A549 (cell line): ENCODE results near the gene ZBTB49. TPM values are rescaled to one million over a fixed set of nuclear protein-coding genes. Genes with fewer than 3 reads are reported as not detected.

Experiments used
- ATAC-seq, 2 experiments: fragments of 200-7000 bp in 1 of 2; fragments of >200 bp in 1 of 2; cut with Nextera tagmentation in 1 of 2; cut with Tn5 transposase in 1 of 2; 3 replicates each; pipeline versions ENCODE4 v1.8.0 to v1.9.1; 2018 to 2020; ENCODE audit warnings: mild to moderate bottlenecking in 1 of 2, moderate library complexity in 1 of 2
- CTCF ChIA-PET: fragments of 300-600 bp; sonication (Branson Sonifier 250); formaldehyde crosslinking; extraction: SDS; loops from one replicate; lab custom pipeline; 2021; ENCODE audit warnings: antibody characterized with exemption, inconsistent platforms; lab: Yijun Ruan, JAX
- POLR2A ChIA-PET: fragments of 350-600 bp; formaldehyde crosslinking; extraction: SDS; loops from one replicate; lab custom pipeline; 2021; ENCODE audit warnings: antibody characterized with exemption, inconsistent platforms; lab: Yijun Ruan, JAX
- DNase-seq, 2 experiments: peaks; one replicate each; pipeline versions ENCODE4 v3.0.0 to v3.0.0-alpha.2; 2011 to 2016; ENCODE audit warnings: low read depth in 1 of 2, low spot score in 1 of 2
- FAIRE-seq: peaks from 2 replicates; lab custom pipeline; 2011; peaks lifted over from hg19 to GRCh38; lab: Jason Lieb, UNC
- H3K27ac ChIP-seq, 2 experiments: fragments of >200 bp; sonication (Bioruptor Twin); formaldehyde crosslinking; 3 replicates each; pipeline ENCODE4 v1.5.1; 2016 to 2017
- H3K4me1 ChIP-seq: fragments of >200 bp; sonication (Bioruptor Twin); formaldehyde crosslinking; 3 replicates; pipeline ENCODE4 v1.6.1; 2016
- H3K4me2 ChIP-seq: fragments of >200 bp; sonication (Bioruptor Twin); formaldehyde crosslinking; 3 replicates; pipeline ENCODE4 v1.6.1; 2016
- H3K4me3 ChIP-seq: fragments of >200 bp; sonication (Bioruptor Twin); formaldehyde crosslinking; 3 replicates; pipeline ENCODE4 v1.5.1; 2016
- H3K9me3 ChIP-seq: fragments of >200 bp; sonication (Bioruptor Twin); formaldehyde crosslinking; 3 replicates; pipeline ENCODE4 v1.6.1; 2016
- BCL3 ChIP-seq: fragments of >200 bp; sonication (Bioruptor Twin); formaldehyde crosslinking; IDR thresholded peaks from 3 replicates; pipeline ENCODE4 v1.6.1; 2016
- BHLHE40 ChIP-seq: IDR thresholded peaks from 2 replicates; pipeline ENCODE4 v1.6.1; 2012; ENCODE audit warnings: low read depth, low read length, inconsistent platforms
- CBX2 ChIP-seq: fragments of 200-600 bp; sonication (generic); IDR thresholded peaks from 2 replicates; pipeline ENCODE4 v1.6.1; 2016; ENCODE audit warnings: low read depth, mild to moderate bottlenecking, borderline replicate concordance
- CBX8 ChIP-seq: fragments of 200-600 bp; sonication (generic); IDR thresholded peaks from 2 replicates; pipeline ENCODE4 v1.6.1; 2016
- CEBPB ChIP-seq, 2 experiments: fragments of >200 bp in 1 of 2; sonication (Bioruptor Twin) in 1 of 2; formaldehyde crosslinking in 1 of 2; IDR thresholded peaks; 2 replicates each; pipeline ENCODE4 v1.6.1; 2012 to 2016
- CHD4 ChIP-seq: fragments of 200-600 bp; sonication (generic); IDR thresholded peaks from 2 replicates; pipeline ENCODE4 v1.6.1; 2016; ENCODE audit warnings: antibody characterized with exemption, mild to moderate bottlenecking, borderline replicate concordance
- E2F6 ChIP-seq: IDR thresholded peaks from 2 replicates; pipeline ENCODE4 v1.6.1; 2012; ENCODE audit warnings: low read depth, borderline replicate concordance
- EHF ChIP-seq: fragments of 250-450 bp; sonication (Bioruptor Pico); IDR thresholded peaks from 2 replicates; pipeline ENCODE4 v1.5.0; 2020; ENCODE audit warnings: mild to moderate bottlenecking
- EHMT2 ChIP-seq: fragments of 200-600 bp; sonication (generic); IDR thresholded peaks from 2 replicates; pipeline ENCODE4 v1.6.1; 2016; ENCODE audit warnings: antibody characterized with exemption, low read depth, mild to moderate bottlenecking, moderate library complexity
- ELK1 ChIP-seq: fragments of 150-350 bp; IDR thresholded peaks from 2 replicates; pipeline ENCODE4 v1.6.1; 2014; ENCODE audit warnings: low read depth, mild to moderate bottlenecking, low read length
- FOSB ChIP-seq: fragments of 250-450 bp; sonication (Bioruptor Pico); IDR thresholded peaks from 2 replicates; pipeline ENCODE4 v1.5.0; 2020; ENCODE audit warnings: mild to moderate bottlenecking, moderate library complexity
- FOSL2 ChIP-seq, 2 experiments: fragments of 450-650 bp in 1 of 2; fragments of >200 bp in 1 of 2; sonication (Bioruptor Twin) in 1 of 2; formaldehyde crosslinking; IDR thresholded peaks; 2 replicates each; pipeline versions ENCODE4 v1.5.0 to v1.6.1; 2016 to 2020; ENCODE audit warnings: mild to moderate bottlenecking in 1 of 2, moderate library complexity in 1 of 2
- HES2 ChIP-seq: fragments of >200 bp; sonication (Bioruptor Twin); formaldehyde crosslinking; IDR thresholded peaks from 2 replicates; pipeline ENCODE4 v1.6.1; 2016
- HEYL ChIP-seq: fragments of 250-450 bp; sonication (Bioruptor Pico); IDR thresholded peaks from 2 replicates; pipeline ENCODE4 v1.8.0; 2021; ENCODE audit warnings: mild to moderate bottlenecking, moderate library complexity
- JUNB ChIP-seq: fragments of >200 bp; sonication (Bioruptor Twin); formaldehyde crosslinking; IDR thresholded peaks from 2 replicates; pipeline ENCODE4 v1.6.1; 2016
- MAFK ChIP-seq: fragments of 450-650 bp; IDR thresholded peaks from 2 replicates; pipeline ENCODE4 v1.6.1; 2014; ENCODE audit not compliant: partially characterized antibody
- MAZ ChIP-seq: fragments of 150-350 bp; IDR thresholded peaks from 2 replicates; pipeline ENCODE4 v1.6.1; 2014; ENCODE audit warnings: antibody characterized with exemption, low read depth, low read length, borderline replicate concordance
- MYC ChIP-seq: IDR thresholded peaks from 2 replicates; pipeline ENCODE4 v1.6.1; 2012; ENCODE audit warnings: mild to moderate bottlenecking, inconsistent platforms, low read length, improper control_type of control experiment, borderline replicate concordance
- NFE2L2 ChIP-seq: fragments of 150-350 bp; conservative IDR thresholded peaks from 2 replicates; pipeline ENCODE4 v1.6.1; 2014; ENCODE audit warnings: low read length
- NPAS2 ChIP-seq: fragments of 250-450 bp; sonication (Bioruptor Pico); IDR thresholded peaks from 2 replicates; pipeline ENCODE4 v1.8.0; 2022; ENCODE audit warnings: mild to moderate bottlenecking, moderate library complexity, borderline replicate concordance
- NR3C1 ChIP-seq: fragments of >200 bp; sonication (Bioruptor Twin); formaldehyde crosslinking; IDR thresholded peaks from 3 replicates; pipeline ENCODE4 v1.6.1; 2017
- PBX3 ChIP-seq: IDR thresholded peaks from 2 replicates; pipeline ENCODE4 v1.6.1; 2012
- POLR2A ChIP-seq: IDR thresholded peaks from 2 replicates; pipeline ENCODE4 v1.6.1; 2012; ENCODE audit warnings: mild to moderate bottlenecking, low read length
- POLR2AphosphoS2 ChIP-seq: conservative IDR thresholded peaks from 2 replicates; pipeline ENCODE4 v1.6.1; 2012; ENCODE audit warnings: low read length, improper control_type of control experiment, inconsistent platforms
- RAD21 ChIP-seq, 2 experiments: fragments of >200 bp in 1 of 2; sonication (Bioruptor Twin) in 1 of 2; formaldehyde crosslinking in 1 of 2; IDR thresholded peaks in 1 of 2; conservative IDR thresholded peaks in 1 of 2; 2 replicates in 1 of 2; 3 replicates in 1 of 2; pipeline ENCODE4 v1.6.1; 2012 to 2018; ENCODE audit warnings: inconsistent platforms in 1 of 2
- RARB ChIP-seq: fragments of 250-450 bp; sonication (Bioruptor Pico); IDR thresholded peaks from 2 replicates; pipeline ENCODE4 v1.8.0; 2021; ENCODE audit warnings: mild to moderate bottlenecking, moderate library complexity
- RCOR1 ChIP-seq: fragments of 150-350 bp; IDR thresholded peaks from 2 replicates; pipeline ENCODE4 v1.6.1; 2014; ENCODE audit warnings: antibody characterized with exemption, low read length, low read depth
- RNF2 ChIP-seq: fragments of 200-600 bp; sonication (generic); IDR thresholded peaks from 2 replicates; pipeline ENCODE4 v1.6.1; 2016; ENCODE audit warnings: low read depth, mild to moderate bottlenecking, antibody characterized with exemption, moderate library complexity, borderline replicate concordance
- TFCP2L1 ChIP-seq: fragments of 250-450 bp; sonication (Bioruptor Pico); IDR thresholded peaks from 2 replicates; pipeline ENCODE4 v1.5.0; 2021; ENCODE audit warnings: mild to moderate bottlenecking
- TP53 ChIP-seq: fragments of 250-450 bp; sonication (Bioruptor Pico); IDR thresholded peaks from 2 replicates; pipeline ENCODE4 v1.5.0; 2021; ENCODE audit warnings: mild to moderate bottlenecking, moderate library complexity
- USF2 ChIP-seq: fragments of 450-650 bp; IDR thresholded peaks from 2 replicates; pipeline ENCODE4 v1.6.1; 2014; ENCODE audit warnings: antibody characterized with exemption
- ZNF302 ChIP-seq: fragments of 250-450 bp; sonication (Bioruptor Pico); IDR thresholded peaks from 2 replicates; pipeline ENCODE4 v1.9.0; 2021; ENCODE audit warnings: inconsistent platforms, mild to moderate bottlenecking, moderate library complexity
- WGBS: methylation state at CpG from one replicate; pipeline ENCODE4 v1.1.6; 2017; ENCODE audit errors: missing lambda C conversion rate; 5-methylcytosine and 5-hydroxymethylcytosine counted together
- polyA plus RNA-seq, 4 experiments: library from polyadenylated mRNA; depleted of rRNA in 3 of 4; stranded (reverse); fragments of >200 nt; fragmentation: RNase III in 1 of 4; extraction: RNeasy Plus Mini Kit Qiagen cat#74134 plus additional on column Dnase treatment in 1 of 4; gene quantifications; 2 replicates in 3 of 4; 3 replicates in 1 of 4; pipeline ENCODE4 v1.2.3, GENCODE V29; 2011 to 2017

ZBTB49 gene
- polyA plus RNA-seq, 2 of the 4 experiments (the other 2 are of a cell fraction): 1.9 to 3.1 TPM

GRCh38 chr4:4326166-4326565 is 36.1 kb downstream of the ZBTB49 start (continued):
- TF ChIP-seq ZNF302 (CRISPR knock-in tag): no peak
- no peak for TF ChIP-seq CBX8
- no peak for TF ChIP-seq RCOR1
- TF ChIP-seq TP53 (CRISPR knock-in tag): no peak
- TF ChIP-seq RAD21 (conservative IDR thresholded peaks at IDR 0.05 in 1 of 2, IDR thresholded peaks at IDR 0.05 in 1 of 2): no peak

GRCh38 chr4:4327652-4328121 is 37.6 kb downstream of the ZBTB49 start:
- FAIRE-seq (no peak), DNase-seq (peak; percentile 10 to 11), ATAC-seq (peak; percentile 47 to 69; a peak in 5 of 6 replicates)
- no peaks in the 10 kb centered on the region for H3K9me3 ChIP-seq
- no peak for TF ChIP-seq ELK1
- TF ChIP-seq HEYL (CRISPR knock-in tag): no peak
- TF ChIP-seq CHD4: no peak
- no peak for TF ChIP-seq TP53 (CRISPR knock-in tag)
- TF ChIP-seq E2F6: no peak
- no peak for TF ChIP-seq POLR2A
- TF ChIP-seq EHF (CRISPR knock-in tag): no peak
- no peak for TF ChIP-seq BHLHE40
- TF ChIP-seq MAZ: no peak
- TF ChIP-seq USF2: no peak
- no peak for TF ChIP-seq RARB (CRISPR knock-in tag)
- no peak for TF ChIP-seq HES2
- no peak for TF ChIP-seq MYC
- no peak for TF ChIP-seq JUNB
- H3K4me2 ChIP-seq: no peak overlapping the region
- H3K4me3 ChIP-seq: no peak overlapping the region
- 74% methylated on average over 20 of the region's 22 CpGs for WGBS
- H3K27ac ChIP-seq: no peak overlapping the region
- ChIA-PET POLR2A (no interaction called here), CTCF (no interaction called here)
- no peaks in the 10 kb centered on the region for H3K4me1 ChIP-seq

GRCh38 chr4:4328206-4328605 is 38.2 kb downstream of the ZBTB49 start:
- FAIRE-seq (no peak), DNase-seq (no peak), ATAC-seq (no peak)
- ChIA-PET CTCF (no interaction called here), POLR2A (no interaction called here)
- Histone ChIP-seq H3K4me3 (no peak overlapping the region), H3K9me3 (no peaks in the 10 kb centered on the region), H3K27ac (no peak overlapping the region), H3K4me2 (no peak overlapping the region), H3K4me1 (no peaks in the 10 kb centered on the region)
- WGBS: 92% methylated on average over 1 of the region's 1 CpG
- TF ChIP-seq FOSL2 (IDR thresholded peaks at IDR 0.05): no peak
- TF ChIP-seq FOSL2 (CRISPR knock-in tag; IDR thresholded peaks at IDR 0.05): no peak
- TF ChIP-seq FOSB (CRISPR knock-in tag): no peak
- no peak for TF ChIP-seq POLR2AphosphoS2
- no peak for TF ChIP-seq TP53 (CRISPR knock-in tag)
- no peak for TF ChIP-seq BCL3
- no peak for TF ChIP-seq TFCP2L1 (CRISPR knock-in tag)
- no peak for TF ChIP-seq NFE2L2
- no peak for TF ChIP-seq RNF2
- TF ChIP-seq USF2: no peak
- no peak for TF ChIP-seq NPAS2 (CRISPR knock-in tag)
- no peak for TF ChIP-seq MAFK
- no peak for TF ChIP-seq NR3C1
- TF ChIP-seq EHMT2: no peak
- TF ChIP-seq CEBPB (IDR thresholded peaks at IDR 0.05): no peak
- no peak for TF ChIP-seq CBX2
- no peak for TF ChIP-seq PBX3
